ENCODE results near the gene PDE6H.

DNA sequence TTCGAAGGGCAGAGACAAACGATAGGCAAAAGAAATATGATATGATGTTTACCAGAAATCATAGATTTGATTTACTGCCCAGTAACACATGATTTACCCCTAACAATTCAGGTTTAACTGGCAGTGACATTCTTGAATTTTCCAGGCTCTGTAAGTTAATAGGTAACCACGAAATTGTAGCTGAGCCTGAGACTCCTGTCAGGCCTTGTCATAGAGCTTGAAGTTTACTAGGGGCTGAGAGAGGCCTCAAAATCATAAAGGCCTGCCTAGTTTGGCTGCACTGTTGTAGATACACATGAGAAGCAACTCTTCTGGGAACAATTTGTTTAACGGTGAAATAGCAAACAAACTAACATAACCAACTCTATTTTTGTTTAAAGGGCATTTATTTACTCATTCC lies 37.8 kb upstream of the PDE6H start:
- TF ChIP-seq, protein P1, sequence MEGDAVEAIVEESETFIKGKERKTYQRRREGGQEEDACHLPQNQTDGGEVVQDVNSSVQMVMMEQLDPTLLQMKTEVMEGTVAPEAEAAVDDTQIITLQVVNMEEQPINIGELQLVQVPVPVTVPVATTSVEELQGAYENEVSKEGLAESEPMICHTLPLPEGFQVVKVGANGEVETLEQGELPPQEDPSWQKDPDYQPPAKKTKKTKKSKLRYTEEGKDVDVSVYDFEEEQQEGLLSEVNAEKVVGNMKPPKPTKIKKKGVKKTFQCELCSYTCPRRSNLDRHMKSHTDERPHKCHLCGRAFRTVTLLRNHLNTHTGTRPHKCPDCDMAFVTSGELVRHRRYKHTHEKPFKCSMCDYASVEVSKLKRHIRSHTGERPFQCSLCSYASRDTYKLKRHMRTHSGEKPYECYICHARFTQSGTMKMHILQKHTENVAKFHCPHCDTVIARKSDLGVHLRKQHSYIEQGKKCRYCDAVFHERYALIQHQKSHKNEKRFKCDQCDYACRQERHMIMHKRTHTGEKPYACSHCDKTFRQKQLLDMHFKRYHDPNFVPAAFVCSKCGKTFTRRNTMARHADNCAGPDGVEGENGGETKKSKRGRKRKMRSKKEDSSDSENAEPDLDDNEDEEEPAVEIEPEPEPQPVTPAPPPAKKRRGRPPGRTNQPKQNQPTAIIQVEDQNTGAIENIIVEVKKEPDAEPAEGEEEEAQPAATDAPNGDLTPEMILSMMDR (conservative IDR thresholded peaks at IDR 0.05), result no peak
- TF ChIP-seq EZH2 (IDR thresholded peaks at IDR 0.05; ENCODE audit: low read depth), result no peak
